ENCODE results near the gene ARHGAP25. TPM values are rescaled to one million over a fixed set of nuclear protein-coding genes. Genes with fewer than 3 reads are reported as not detected.

ARHGAP25 gene
- total and polyA plus RNA-seq, 4 experiments from 2014 or later, result 37.1 to 163 (median 144) TPM

GRCh38 chr2:68709421-68709911, 25.1 kb upstream of the ARHGAP25 start:
- peaks cover 13 to 37% (median 20%) of the 10 kb centered on the region in 4 donors for H3K4me1 Mint-ChIP-seq
- H3K9me3 Mint-ChIP-seq, result no peaks in the 10 kb centered on the region
- ChIA-PET POLR2A (ENCODE audit: partially characterized antibody) (interaction anchor here (0.7 to 2.1 kb wide), 13 partner anchors 12 to 247 kb away, joined by 3 to 10 read pairs (median 4); partner anchors contain the start of gene ARHGAP25), CTCF (ENCODE audit: partially characterized antibody) (interaction anchor here (0.7 to 29.0 kb wide), 52 partner anchors 10 to 254 kb away, joined by 3 to 745 read pairs (median 5); partner anchors contain the start of genes APLF, ARHGAP25 and FBXO48)
- Histone ChIP-seq H3K9me3 (ENCODE audit: control insufficient read depth in 1 of 2, low read length in 2 of 2) (no peaks in the 10 kb centered on the region), H3K27ac (ENCODE audit: low read depth, low read length) (peak overlapping the region; percentile 24), H3K4me1 (ENCODE audit: insufficient read depth, low read length) (peaks cover 10% of the 10 kb centered on the region), H3K36me3 (ENCODE audit: insufficient read depth, low read length) (no peaks in the 10 kb centered on the region), H3K4me3 (ENCODE audit: low read length in 2 of 2) (no peak overlapping the region), H3K27me3 (ENCODE audit: insufficient read depth, low read length) (no peaks in the 10 kb centered on the region)
- intact Hi-C loops (cut with micrococcal nuclease), result loop anchor here (1.0 to 5.0 kb wide), 6 partner anchors 42 to 247 kb away; no protein-coding TSS in a partner anchor
- no peaks in the 10 kb centered on the region for H3K27me3 Mint-ChIP-seq
- no peaks in the 10 kb centered on the region for H3K36me3 Mint-ChIP-seq
- H3K27ac Mint-ChIP-seq, result peak overlapping the region; percentile 60 to 82 (median 68)
- DNase-seq, result peak in 3 of 5 donors; percentile 29 to 47 (median 40)
- H3K4me3 Mint-ChIP-seq, result peak overlapping the region in 3 of 8 donors; percentile 27 to 67 (median 30)

- Histone ChIP-seq H3K4me3 (ENCODE audit: low read length in 2 of 2) (no peak overlapping the region), H3K27me3 (ENCODE audit: insufficient read depth, low read length) (no peaks in the 10 kb centered on the region), H3K9me3 (ENCODE audit: control insufficient read depth in 1 of 2, low read length in 2 of 2) (no peaks in the 10 kb centered on the region), H3K27ac (ENCODE audit: low read depth, low read length) (no peak overlapping the region), H3K4me1 (ENCODE audit: insufficient read depth, low read length) (peaks cover 18% of the 10 kb centered on the region), H3K36me3 (ENCODE audit: insufficient read depth, low read length) (no peaks in the 10 kb centered on the region)
- ChIA-PET POLR2A (ENCODE audit: partially characterized antibody) (interaction anchor here (0.9 to 2.1 kb wide), 7 partner anchors 22 to 214 kb away, joined by 3 to 8 read pairs (median 3); partner anchors contain the start of gene ARHGAP25), CTCF (ENCODE audit: partially characterized antibody) (interaction anchor here (1.0 to 29.0 kb wide), 16 partner anchors 8 to 245 kb away, joined by 3 to 745 read pairs (median 22); partner anchors contain the start of genes APLF, ARHGAP25 and FBXO48)
- no peak for DNase-seq
- intact Hi-C loops (cut with micrococcal nuclease), result no loop called here
- Mint-ChIP-seq H3K27ac (no peak overlapping the region), H3K36me3 (no peaks in the 10 kb centered on the region), H3K4me1 (peaks cover 21 to 45% (median 28%) of the 10 kb centered on the region in 4 donors), H3K9me3 (no peaks in the 10 kb centered on the region), H3K4me3 (no peak overlapping the region), H3K27me3 (no peaks in the 10 kb centered on the region)
Observed at GRCh38 chr2:68710336-68710735, 24.3 kb upstream of the ARHGAP25 start.

- H3K27ac ChIP-seq (ENCODE audit: low read depth, low read length), result no peak overlapping the region
- POLR2A ChIA-PET (ENCODE audit: partially characterized antibody), result interaction anchor here (0.9 to 1.5 kb wide), 7 partner anchors 22 to 214 kb away, joined by 3 to 4 read pairs (median 3); partner anchors contain the start of gene ARHGAP25
- no peak overlapping the region for H3K4me3 Mint-ChIP-seq
- H3K36me3 Mint-ChIP-seq, result no peaks in the 10 kb centered on the region
- H3K4me1 ChIP-seq (ENCODE audit: insufficient read depth, low read length), result peaks cover 23% of the 10 kb centered on the region
- intact Hi-C loops (cut with micrococcal nuclease), result no loop called here
- peak overlapping the region in 2 of 7 donors; percentile 24 to 65 for H3K27ac Mint-ChIP-seq
- peaks cover 24 to 50% (median 31%) of the 10 kb centered on the region in 4 donors for H3K4me1 Mint-ChIP-seq
- CTCF ChIA-PET (ENCODE audit: partially characterized antibody), result interaction anchor here (1.0 to 29.0 kb wide), 16 partner anchors 9 to 245 kb away, joined by 3 to 745 read pairs (median 22); partner anchors contain the start of genes APLF, ARHGAP25 and FBXO48
- DNase-seq, result no peak
- H3K36me3 ChIP-seq (ENCODE audit: insufficient read depth, low read length), result no peaks in the 10 kb centered on the region
- no peak overlapping the region for H3K4me3 ChIP-seq (ENCODE audit: low read length in 2 of 2)
- H3K9me3 ChIP-seq (ENCODE audit: control insufficient read depth in 1 of 2, low read length in 2 of 2), result no peaks in the 10 kb centered on the region
- H3K9me3 Mint-ChIP-seq, result no peaks in the 10 kb centered on the region
- H3K27me3 ChIP-seq (ENCODE audit: insufficient read depth, low read length), result no peaks in the 10 kb centered on the region
- H3K27me3 Mint-ChIP-seq, result no peaks in the 10 kb centered on the region
Observed at GRCh38 chr2:68710756-68711155, 23.9 kb upstream of the ARHGAP25 start.

GRCh38 chr2:68714866-68715265, 19.7 kb upstream of the ARHGAP25 start:
- no peaks in the 10 kb centered on the region for H3K9me3 Mint-ChIP-seq
- no peaks in the 10 kb centered on the region for H3K36me3 Mint-ChIP-seq
- H3K4me3 Mint-ChIP-seq, result peak overlapping the region in 7 of 8 donors; percentile 4 to 76 (median 56)
- CTCF ChIA-PET (ENCODE audit: partially characterized antibody), result interaction anchor here (0.7 to 29.0 kb wide), 8 partner anchors 9 to 227 kb away, joined by 3 to 745 read pairs (median 6); no protein-coding TSS in a partner anchor
- no peaks in the 10 kb centered on the region for H3K36me3 ChIP-seq (ENCODE audit: insufficient read depth, low read length)
- peaks cover 58 to 84% (median 64%) of the 10 kb centered on the region in 4 donors for H3K4me1 Mint-ChIP-seq
- H3K9me3 ChIP-seq (ENCODE audit: control insufficient read depth in 1 of 2, low read length in 2 of 2), result no peaks in the 10 kb centered on the region
- H3K27me3 ChIP-seq (ENCODE audit: insufficient read depth, low read length), result no peaks in the 10 kb centered on the region
- H3K27me3 Mint-ChIP-seq, result no peaks in the 10 kb centered on the region
- peak overlapping the region in 1 of 2 donors; percentile 37 for H3K4me3 ChIP-seq (ENCODE audit: low read length in 2 of 2)
- peak in 1 of 5 donors; percentile 41 for DNase-seq
- intact Hi-C loops (cut with micrococcal nuclease), result loop anchor here (1.0 kb wide), 2 partner anchors 12 to 20 kb away; no protein-coding TSS in a partner anchor
- peak overlapping the region; percentile 54 to 93 (median 76) for H3K27ac Mint-ChIP-seq
- POLR2A ChIA-PET (ENCODE audit: partially characterized antibody), result interaction anchor here (1.9 to 23.1 kb wide), 5 partner anchors 20 to 251 kb away, joined by 4 to 659 read pairs (median 16); partner anchors contain the start of gene ARHGAP25
- H3K4me1 ChIP-seq (ENCODE audit: insufficient read depth, low read length), result peaks cover 56% of the 10 kb centered on the region
- H3K27ac ChIP-seq (ENCODE audit: low read depth, low read length), result peak overlapping the region; percentile 29

- Histone ChIP-seq H3K9me3 (ENCODE audit: control insufficient read depth in 1 of 2, low read length in 2 of 2) (no peaks in the 10 kb centered on the region), H3K27me3 (ENCODE audit: insufficient read depth, low read length) (no peaks in the 10 kb centered on the region), H3K4me1 (ENCODE audit: insufficient read depth, low read length) (peaks cover 63% of the 10 kb centered on the region), H3K4me3 (ENCODE audit: low read length in 2 of 2) (peak overlapping the region in 1 of 2 donors; percentile 37), H3K36me3 (ENCODE audit: insufficient read depth, low read length) (no peaks in the 10 kb centered on the region), H3K27ac (ENCODE audit: low read depth, low read length) (peak overlapping the region; percentile 29)
- H3K4me3 Mint-ChIP-seq, result peak overlapping the region in 7 of 8 donors; percentile 44 to 76 (median 56)
- H3K27ac Mint-ChIP-seq, result peak overlapping the region; percentile 54 to 93 (median 86)
- no peaks in the 10 kb centered on the region for H3K27me3 Mint-ChIP-seq
- peaks cover 63 to 88% (median 70%) of the 10 kb centered on the region in 4 donors for H3K4me1 Mint-ChIP-seq
- DNase-seq, result peak; percentile 39 to 55 (median 45)
- ChIA-PET POLR2A (ENCODE audit: partially characterized antibody) (interaction anchor here (0.6 to 23.1 kb wide), 12 partner anchors 12 to 251 kb away, joined by 3 to 659 read pairs (median 8); partner anchors contain the start of gene ARHGAP25), CTCF (ENCODE audit: partially characterized antibody) (interaction anchor here (0.8 to 29.0 kb wide), 18 partner anchors 8 to 253 kb away, joined by 3 to 745 read pairs (median 5); no protein-coding TSS in a partner anchor)
- intact Hi-C loops (cut with micrococcal nuclease), result loop anchor here (1.0 kb wide), 2 partner anchors 12 to 20 kb away; no protein-coding TSS in a partner anchor
- no peaks in the 10 kb centered on the region for H3K9me3 Mint-ChIP-seq
- no peaks in the 10 kb centered on the region for H3K36me3 Mint-ChIP-seq
Observed at GRCh38 chr2:68715353-68716041, 19.1 kb upstream of the ARHGAP25 start.

- intact Hi-C loops (cut with micrococcal nuclease), result loop anchor here (1.0 kb wide), 1 partner anchor 24 kb away; no protein-coding TSS in a partner anchor
- Histone ChIP-seq H3K4me3 (ENCODE audit: low read length in 2 of 2) (no peak overlapping the region), H3K4me1 (ENCODE audit: insufficient read depth, low read length) (peaks cover 75% of the 10 kb centered on the region), H3K27me3 (ENCODE audit: insufficient read depth, low read length) (no peaks in the 10 kb centered on the region), H3K9me3 (ENCODE audit: control insufficient read depth in 1 of 2, low read length in 2 of 2) (no peaks in the 10 kb centered on the region), H3K36me3 (ENCODE audit: insufficient read depth, low read length) (no peaks in the 10 kb centered on the region), H3K27ac (ENCODE audit: low read depth, low read length) (peak overlapping the region; percentile 41)
- CTCF ChIA-PET (ENCODE audit: partially characterized antibody), result interaction anchor here (0.6 to 29.0 kb wide), 21 partner anchors 7 to 527 kb away, joined by 3 to 745 read pairs (median 5); partner anchors contain the start of gene ARHGAP25
- Mint-ChIP-seq H3K36me3 (no peaks in the 10 kb centered on the region), H3K4me1 (peaks cover 72 to 91% (median 81%) of the 10 kb centered on the region in 4 donors), H3K4me3 (peak overlapping the region in 6 of 8 donors; percentile 12 to 71 (median 54)), H3K27ac (peak overlapping the region; percentile 54 to 93 (median 81)), H3K9me3 (no peaks in the 10 kb centered on the region), H3K27me3 (no peaks in the 10 kb centered on the region)
- DNase-seq, result no peak
- POLR2A ChIA-PET (ENCODE audit: partially characterized antibody), result interaction anchor here (0.7 to 23.1 kb wide), 12 partner anchors 10 to 192 kb away, joined by 3 to 659 read pairs (median 12); partner anchors contain the start of gene ARHGAP25
Observed at GRCh38 chr2:68716604-68717304, 17.9 kb upstream of the ARHGAP25 start.

Measured in CD4-positive, alpha-beta memory T cell (primary cell).